Lower leg skin (tissue), 4 donors: ENCODE data around the gene CSTB. TPM values are rescaled to one million over a fixed set of nuclear protein-coding genes. Genes with fewer than 3 reads are reported as not detected.

Experiments used
- DNase-seq, 2 donors: peaks; one replicate each; pipeline ENCODE4 v3.0.0-alpha.2; 2019; ENCODE audit warnings: low spot score in 2 of 2
- H3K4me3 ChIP-seq: fragments of 200-600 bp; sonication (generic); 2 replicates; pipeline ENCODE4 v1.5.1; 2017; ENCODE audit warnings: mild to moderate bottlenecking, low read depth; ENCODE audit not compliant: poor library complexity, severe bottlenecking
- CTCF ChIP-seq, 3 donors: fragments of 450-650 bp; IDR thresholded peaks; one replicate each; pipeline ENCODE4 v1.5.1; 2016; ENCODE audit warnings: antibody characterized with exemption in 3 of 3, mild to moderate bottlenecking in 3 of 3, moderate library complexity in 2 of 3
- POLR2A ChIP-seq, 2 donors: fragments of 450-650 bp; IDR thresholded peaks; one replicate each; pipeline ENCODE4 v1.6.1; 2016 to 2017; ENCODE audit warnings: antibody characterized with exemption in 2 of 2, mild to moderate bottlenecking in 1 of 2, moderate library complexity in 1 of 2
- WGBS, 2 donors: methylation state at CpG; one replicate each; pipeline ENCODE4 v1.1.5; 2018; 5-methylcytosine and 5-hydroxymethylcytosine counted together
- intact Hi-C: fragments of 100-400 bp; cut with DNase I; formaldehyde crosslinking; loops from one replicate; pipeline ENCODE4 v1.15.0; 2023; ENCODE audit warnings: low total_unique reads
- total RNA-seq, 4 donors: library from RNA; depleted of rRNA; stranded (reverse); fragments of >200 nt; gene quantifications; one replicate each; pipeline ENCODE4 v1.1.0, GENCODE V29; 2016

The CSTB gene
- total RNA-seq, 4 donors from 2014 or later, result 11.0 to 29.3 (median 21.8) TPM

DNA sequence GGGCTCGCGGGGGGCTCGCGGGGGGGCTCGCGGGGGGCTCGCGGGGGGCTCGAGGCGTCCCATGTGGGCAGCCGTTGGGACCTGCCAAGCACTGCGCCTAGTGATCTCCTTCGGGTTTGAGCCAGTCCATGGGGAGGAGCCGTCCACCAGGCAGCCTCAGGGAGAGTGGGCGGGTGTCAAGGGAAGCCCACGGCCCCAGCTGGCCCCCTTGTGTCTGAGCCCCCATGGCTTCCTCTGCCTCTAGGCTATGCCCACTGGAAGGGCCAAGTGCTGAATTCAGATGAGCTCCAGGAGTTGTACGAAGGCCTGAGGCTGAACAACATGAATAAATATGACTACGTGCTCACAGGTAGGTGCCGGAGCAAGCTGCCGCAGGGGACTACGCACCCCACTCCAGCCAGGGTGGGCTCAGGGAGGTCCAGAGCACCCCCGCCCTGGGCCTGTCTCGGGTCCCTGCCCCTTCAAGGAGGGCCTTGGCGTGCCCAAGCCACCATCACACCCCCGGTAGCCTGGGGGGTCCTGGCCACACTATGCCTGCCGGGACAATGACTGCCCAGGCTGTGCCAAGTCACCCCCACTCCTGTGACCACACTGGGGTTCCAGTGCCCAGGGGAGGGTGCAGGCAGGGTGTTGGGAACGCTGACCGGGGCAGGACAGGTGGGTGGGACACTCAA is 34.5 kb downstream of the CSTB start:
- WGBS, 2 donors, result 79 to 86% methylated on average over 9 to 11 of the region's 28 CpGs
- intact Hi-C loops, result no loop called here
- no peak overlapping the region for H3K4me3 ChIP-seq
- no peak for DNase-seq
- no peak for TF ChIP-seq CTCF (IDR thresholded peaks at IDR 0.05)
- no peak for TF ChIP-seq POLR2A (IDR thresholded peaks at IDR 0.05)

DNA sequence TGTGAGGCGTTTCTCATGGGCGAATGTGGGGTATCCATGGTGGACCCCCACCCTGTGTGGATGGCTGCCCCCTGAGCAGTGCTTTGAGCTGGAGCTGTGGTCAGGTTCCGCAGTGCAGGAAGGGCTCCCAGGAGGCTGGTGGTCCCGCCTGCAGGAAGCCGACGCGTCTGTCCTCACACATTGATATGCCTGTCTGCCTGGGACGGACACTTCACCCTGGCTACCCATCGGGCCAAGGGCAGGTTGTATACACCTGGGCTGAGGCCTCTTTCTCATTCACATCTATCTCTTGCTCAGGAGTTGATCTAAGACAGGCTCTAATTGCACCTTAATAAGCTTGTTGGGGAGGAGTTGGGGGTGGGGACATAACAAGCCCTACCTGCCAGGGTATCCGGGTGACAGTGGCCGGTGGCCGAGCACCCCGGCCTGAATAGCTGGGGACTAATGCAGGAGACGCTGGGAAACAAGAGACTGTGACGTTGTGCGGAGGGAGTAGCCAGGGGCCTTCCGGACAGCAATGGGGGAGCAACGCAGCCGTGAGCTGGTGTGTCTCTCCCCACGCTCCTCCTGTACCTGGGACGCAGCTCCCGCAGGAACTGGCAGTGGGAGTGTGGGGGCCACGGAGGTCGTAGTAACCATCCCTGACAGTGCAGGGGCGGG is 35.5 kb downstream of the CSTB start:
- intact Hi-C loops, result no loop called here
- no peak for DNase-seq
- no peak overlapping the region for H3K4me3 ChIP-seq
- 36 to 44% methylated on average over 14 to 19 of the region's 25 CpGs for WGBS, 2 donors
- no peak for TF ChIP-seq CTCF (IDR thresholded peaks at IDR 0.05)
- no peak for TF ChIP-seq POLR2A (IDR thresholded peaks at IDR 0.05)

DNA sequence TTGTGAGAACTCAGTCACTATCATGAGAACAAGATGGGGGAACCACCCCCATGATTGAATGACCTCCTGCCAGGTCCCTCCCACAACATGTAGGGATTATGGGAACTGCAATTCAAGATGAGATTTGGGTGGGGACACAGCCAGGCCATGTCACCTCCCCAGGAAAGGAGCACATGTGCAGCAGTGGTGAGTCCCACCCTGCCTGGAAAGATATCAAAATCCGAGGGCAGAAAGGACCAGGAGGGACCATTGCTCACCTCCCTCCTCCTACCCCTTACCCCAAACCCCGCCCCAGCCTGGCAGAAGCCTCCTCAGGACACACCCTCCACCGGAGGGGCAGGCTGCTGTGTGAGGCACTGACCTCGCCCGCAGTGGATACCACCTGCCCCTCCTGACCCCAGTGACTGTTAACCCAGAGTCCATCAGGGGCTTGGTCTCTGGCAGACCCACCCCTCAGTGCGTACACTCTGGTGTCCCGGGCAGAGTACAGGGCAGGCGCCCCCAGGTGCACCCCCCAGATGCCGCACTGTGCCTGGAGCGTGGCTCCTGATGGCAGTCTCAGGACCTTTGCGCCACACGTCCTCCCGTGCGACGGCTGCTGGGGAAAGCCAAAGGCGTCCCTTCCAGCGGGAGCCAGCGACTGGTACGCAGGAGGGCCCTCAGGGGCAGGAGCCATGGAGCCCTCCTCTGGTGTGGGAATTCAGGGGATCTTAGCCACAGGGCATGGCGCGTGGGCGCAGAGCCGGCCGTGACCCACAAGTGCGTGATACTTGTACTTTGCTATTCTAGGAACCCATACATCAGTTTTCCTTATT is 36.3 kb downstream of the CSTB start:
- no peak overlapping the region for H3K4me3 ChIP-seq
- no peak for DNase-seq
- intact Hi-C loops, result no loop called here
- 81 to 88% methylated on average over 23 to 25 of the region's 25 CpGs for WGBS, 2 donors
- no peak for TF ChIP-seq POLR2A (IDR thresholded peaks at IDR 0.05)
- no peak for TF ChIP-seq CTCF (IDR thresholded peaks at IDR 0.05)

DNA sequence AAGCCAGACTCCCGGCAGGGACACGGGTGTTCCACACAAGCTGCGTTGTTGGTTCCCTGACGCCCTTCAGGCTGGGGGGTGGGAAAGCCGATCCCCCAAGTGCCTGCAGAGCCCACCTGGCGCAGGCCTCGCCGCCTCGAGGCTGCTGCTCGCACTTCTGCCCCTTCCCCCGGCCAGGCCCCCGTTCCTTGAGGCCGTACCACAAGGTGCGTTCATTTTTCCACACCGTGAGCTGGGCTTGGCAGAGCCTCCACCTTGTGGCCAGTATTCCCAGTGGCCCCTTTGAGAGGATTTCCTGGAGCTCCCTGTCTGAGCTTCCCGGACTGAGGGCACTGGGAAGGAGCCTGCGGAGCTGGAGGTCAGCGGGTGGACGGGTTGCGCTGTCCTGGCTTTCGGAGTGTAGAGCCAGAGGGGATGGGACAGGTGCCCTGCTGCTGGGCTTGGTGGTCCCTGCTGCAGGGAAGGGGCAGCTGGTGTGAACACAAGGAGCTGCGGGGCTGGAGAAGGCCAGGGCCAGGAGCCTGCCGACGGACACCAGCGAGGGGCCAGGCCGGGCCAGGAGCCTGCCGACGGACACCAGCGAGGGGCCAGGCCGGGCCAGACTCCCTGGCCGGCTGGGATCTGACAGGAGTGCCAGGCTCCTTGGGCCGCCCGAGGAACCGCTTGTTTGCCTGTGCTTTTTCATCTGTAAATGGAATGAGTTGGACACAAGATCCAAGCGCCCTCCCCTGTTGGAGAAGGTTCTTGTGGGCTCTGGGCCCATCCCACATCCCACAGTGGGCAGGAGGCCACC is 38.8 kb downstream of the CSTB start:
- 91 to 95% methylated on average over 30 to 33 of the region's 35 CpGs for WGBS, 2 donors
- intact Hi-C loops, result no loop called here
- TF ChIP-seq POLR2A (IDR thresholded peaks at IDR 0.05), result no peak
- TF ChIP-seq CTCF (IDR thresholded peaks at IDR 0.05), result no peak

GRCh38 chr21:43736224-43736883 is 39.8 kb downstream of the CSTB start:
- H3K4me3 ChIP-seq, result no peak overlapping the region
- intact Hi-C loops, result no loop called here
- no peak for DNase-seq
- WGBS, 2 donors, result 85 to 93% methylated on average over 20 to 25 of the region's 25 CpGs
- no peak for TF ChIP-seq POLR2A (IDR thresholded peaks at IDR 0.05)
- TF ChIP-seq CTCF (IDR thresholded peaks at IDR 0.05), result no peak

More for the DNA sequence above, 38.8 kb downstream of the CSTB start:
- no peak overlapping the region for H3K4me3 ChIP-seq
- DNase-seq, result no peak
